A673 (cell line): ENCODE data around the gene R3HDM1. TPM values are rescaled to one million over a fixed set of nuclear protein-coding genes. Genes with fewer than 3 reads are reported as not detected.

Experiments
- BruUV-seq: library from RNA; stranded (reverse); fragments of 400-500 nt; replicated peaks from 2 replicates; lab custom pipeline; 2021; lab: Mats Ljungman, UMichigan
- CTCF ChIA-PET: fragments of 300-600 bp; sonication (Branson Sonifier 250); formaldehyde crosslinking; loops from one replicate; lab custom pipeline; 2022; ENCODE audit warnings: antibody characterized with exemption; lab: Charles Lee
- POLR2A ChIA-PET: fragments of 300-600 bp; sonication (Branson Sonifier 250); formaldehyde crosslinking; loops from one replicate; lab custom pipeline; 2022; ENCODE audit warnings: antibody characterized with exemption; ENCODE audit not compliant: low non-redundant PET; lab: Charles Lee
- DNase-seq: peaks from one replicate; pipeline ENCODE4 v3.0.0-alpha.2; 2015; ENCODE audit warnings: low spot score
- H3K27ac ChIP-seq: fragments of 200-600 bp; sonication (generic); 2 replicates; pipeline ENCODE4 v1.5.1; 2016; ENCODE audit warnings: mixed run types, low read depth, mild to moderate bottlenecking, mixed read lengths, antibody characterized with exemption, low read length; ENCODE audit not compliant: poor library complexity, severe bottlenecking
- H3K27me3 ChIP-seq: fragments of 200-600 bp; sonication (generic); replicated peaks from 2 replicates; pipeline ENCODE4 v1.6.1; 2017; ENCODE audit warnings: mixed run types, low read depth, mild to moderate bottlenecking, mixed read lengths, antibody characterized with exemption, low read length; ENCODE audit not compliant: insufficient read depth, poor library complexity
- H3K36me3 ChIP-seq: fragments of 200-600 bp; sonication (generic); 2 replicates; pipeline ENCODE4 v1.6.1; 2016; ENCODE audit warnings: mixed run types, mild to moderate bottlenecking, mixed read lengths, antibody characterized with exemption, low read length; ENCODE audit not compliant: insufficient read depth, poor library complexity, severe bottlenecking
- H3K4me1 ChIP-seq: fragments of 200-600 bp; sonication (generic); 2 replicates; pipeline ENCODE4 v1.6.1; 2017; ENCODE audit warnings: mixed run types, mild to moderate bottlenecking, mixed read lengths, antibody characterized with exemption, low read length; ENCODE audit not compliant: insufficient read depth, poor library complexity, severe bottlenecking
- H3K4me3 ChIP-seq: fragments of 200-600 bp; sonication (generic); 2 replicates; pipeline ENCODE4 v1.5.1; 2016; ENCODE audit warnings: low read depth, mixed run types, mild to moderate bottlenecking, mixed read lengths, low read length; ENCODE audit not compliant: poor library complexity, severe bottlenecking
- H3K9me3 ChIP-seq: fragments of 200-600 bp; sonication (generic); 2 replicates; pipeline ENCODE4 v1.6.1; 2016; ENCODE audit warnings: mixed run types, low read depth, mild to moderate bottlenecking, mixed read lengths, antibody characterized with exemption, low read length; ENCODE audit not compliant: poor library complexity, severe bottlenecking
- EZH2 ChIP-seq: fragments of 200-600 bp; sonication (generic); IDR thresholded peaks from 2 replicates; pipeline ENCODE4 v1.6.1; 2017; ENCODE audit warnings: borderline replicate concordance, low read depth, mild to moderate bottlenecking, mixed read lengths, antibody characterized with exemption, low read length; ENCODE audit not compliant: poor library complexity, severe bottlenecking
- intact Hi-C: fragments of 100-400 bp; cut with micrococcal nuclease; formaldehyde crosslinking; loops from one replicate; pipeline ENCODE4 v1.10.0; 2022; ENCODE audit not compliant: unreplicated experiment
- total RNA-seq: library from RNA; stranded (reverse); gene quantifications from 2 replicates; pipeline ENCODE4 v1.2.3, GENCODE V29; 2021
- TF ChIP-seq, protein P1 (sequence below): fragments of 300-800, 200-600 bp; sonication (generic); conservative IDR thresholded peaks from 2 replicates; pipeline ENCODE4 v1.5.1; 2017; ENCODE audit warnings: low read depth, mild to moderate bottlenecking, antibody characterized with exemption, low read length, moderate library complexity, mixed read lengths

The R3HDM1 gene
- total RNA-seq, 1 experiment from 2014 or later = 65.4 TPM

DNA sequence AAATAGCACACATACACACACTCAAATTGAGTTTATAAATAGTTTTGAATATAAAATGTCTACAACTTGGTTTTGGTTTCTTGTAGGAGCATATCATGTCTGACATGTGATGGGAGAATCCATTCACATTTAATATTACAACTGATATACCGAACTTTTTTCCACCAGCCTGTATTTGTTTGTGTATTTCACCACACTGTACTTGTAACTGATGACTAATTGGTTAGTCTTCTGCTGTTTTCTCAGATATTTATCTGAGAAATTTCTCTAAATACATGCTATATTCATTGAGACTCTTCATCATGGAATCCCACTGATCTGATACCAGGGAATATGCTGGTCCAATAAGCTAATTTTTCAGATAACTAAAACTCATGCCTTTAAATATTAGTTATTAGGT lies 154.1 kb downstream of the R3HDM1 start:
- ChIA-PET CTCF (no interaction called here), POLR2A (no interaction called here)
- no peak overlapping the region for H3K27ac ChIP-seq
- intact Hi-C loops = no loop called here
- H3K36me3 ChIP-seq = peaks cover 8% of the 10 kb centered on the region
- TF ChIP-seq EZH2 = no peak
- TF ChIP-seq, protein P1, sequence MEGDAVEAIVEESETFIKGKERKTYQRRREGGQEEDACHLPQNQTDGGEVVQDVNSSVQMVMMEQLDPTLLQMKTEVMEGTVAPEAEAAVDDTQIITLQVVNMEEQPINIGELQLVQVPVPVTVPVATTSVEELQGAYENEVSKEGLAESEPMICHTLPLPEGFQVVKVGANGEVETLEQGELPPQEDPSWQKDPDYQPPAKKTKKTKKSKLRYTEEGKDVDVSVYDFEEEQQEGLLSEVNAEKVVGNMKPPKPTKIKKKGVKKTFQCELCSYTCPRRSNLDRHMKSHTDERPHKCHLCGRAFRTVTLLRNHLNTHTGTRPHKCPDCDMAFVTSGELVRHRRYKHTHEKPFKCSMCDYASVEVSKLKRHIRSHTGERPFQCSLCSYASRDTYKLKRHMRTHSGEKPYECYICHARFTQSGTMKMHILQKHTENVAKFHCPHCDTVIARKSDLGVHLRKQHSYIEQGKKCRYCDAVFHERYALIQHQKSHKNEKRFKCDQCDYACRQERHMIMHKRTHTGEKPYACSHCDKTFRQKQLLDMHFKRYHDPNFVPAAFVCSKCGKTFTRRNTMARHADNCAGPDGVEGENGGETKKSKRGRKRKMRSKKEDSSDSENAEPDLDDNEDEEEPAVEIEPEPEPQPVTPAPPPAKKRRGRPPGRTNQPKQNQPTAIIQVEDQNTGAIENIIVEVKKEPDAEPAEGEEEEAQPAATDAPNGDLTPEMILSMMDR = no peak
- no peaks in the 10 kb centered on the region for H3K9me3 ChIP-seq
- no peak for DNase-seq
- H3K4me3 ChIP-seq = no peak overlapping the region
- no peaks in the 10 kb centered on the region for H3K27me3 ChIP-seq
- BruUV-seq = no TSS peak
- H3K4me1 ChIP-seq = no peaks in the 10 kb centered on the region

DNA sequence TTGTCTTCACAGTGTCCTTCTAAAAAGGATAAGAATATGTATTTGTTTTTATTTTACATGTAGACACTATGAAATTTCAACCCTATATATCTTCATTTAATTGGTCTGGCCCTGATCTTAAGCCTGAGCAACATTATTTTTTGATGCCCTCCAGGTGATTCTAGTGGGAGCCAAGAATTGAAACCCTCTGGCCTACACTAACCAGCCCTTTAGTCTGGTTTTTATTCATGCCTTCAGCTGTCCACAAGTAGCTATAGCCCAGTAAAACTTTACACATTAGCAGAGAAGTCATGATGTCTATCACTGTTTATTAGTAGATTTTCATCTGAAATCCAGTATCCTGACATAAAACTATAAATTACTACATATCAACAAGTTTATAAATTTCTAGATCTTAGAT lies 157.7 kb downstream of the R3HDM1 start:
- intact Hi-C loops = no loop called here

DNA sequence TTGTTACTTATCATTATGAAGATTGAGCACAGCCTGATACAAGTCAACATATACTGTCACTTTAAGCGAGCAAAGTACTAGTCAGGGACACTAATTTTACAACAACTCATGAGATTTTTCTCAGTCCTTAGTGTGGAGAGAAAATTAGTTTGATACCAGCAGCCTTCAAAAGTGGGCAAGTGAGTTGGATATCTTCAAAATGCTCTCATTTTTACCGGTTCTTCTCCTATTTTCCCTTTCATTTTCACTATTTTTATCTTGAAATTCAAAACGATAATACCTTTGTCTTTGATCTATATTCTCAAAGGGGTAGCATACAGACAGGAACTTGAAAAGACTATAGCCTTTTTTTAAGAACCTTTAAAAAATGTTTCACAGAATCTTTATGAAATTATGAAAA lies 158.4 kb downstream of the R3HDM1 start:
- Histone ChIP-seq H3K9me3 (no peaks in the 10 kb centered on the region), H3K27ac (no peak overlapping the region), H3K4me3 (no peak overlapping the region), H3K27me3 (no peaks in the 10 kb centered on the region), H3K36me3 (no peaks in the 10 kb centered on the region), H3K4me1 (no peaks in the 10 kb centered on the region)
- intact Hi-C loops = no loop called here
- no peak for TF ChIP-seq EZH2
- TF ChIP-seq, protein P1 = no peak
- no TSS peak for BruUV-seq
- ChIA-PET CTCF (no interaction called here), POLR2A (no interaction called here)
- no peak for DNase-seq

More for the DNA sequence above, 157.7 kb downstream of the R3HDM1 start:
- Histone ChIP-seq H3K27ac (no peak overlapping the region), H3K9me3 (no peaks in the 10 kb centered on the region), H3K27me3 (no peaks in the 10 kb centered on the region), H3K4me1 (no peaks in the 10 kb centered on the region), H3K4me3 (no peak overlapping the region), H3K36me3 (no peaks in the 10 kb centered on the region)
- ChIA-PET POLR2A (interaction anchor here (0.5 kb wide), 1 partner anchor 87 kb away, joined by 3 read pairs; no protein-coding TSS in a partner anchor), CTCF (no interaction called here)
- TF ChIP-seq, protein P1 = no peak
- no peak for TF ChIP-seq EZH2
- BruUV-seq = no TSS peak
- no peak for DNase-seq
